ENCODE data around the gene SNRNP200.
A peak's percentile ranks its signal among the peaks of the same experiment; 100 is the strongest.
"Not testable (repeated sequence)": the region's sequence is repeated elsewhere in the genome, so short reads cannot be mapped to it uniquely, and the experiment has no call there.

SNRNP200 gene

GRCh38 chr2:96324721-96325040, 19.3 kb upstream of the SNRNP200 start:
- no peak for DNase-seq

GRCh38 chr2:96323849-96324248, 18.5 kb upstream of the SNRNP200 start:
- DNase-seq, result no peak

GRCh38 chr2:96320728-96321622, 15.6 kb upstream of the SNRNP200 start:
- peak; percentile 64 for DNase-seq

- DNase-seq, result no peak
These were observed 15.0 kb upstream of the SNRNP200 start for GRCh38 chr2:96320326-96320725.

GRCh38 chr2:96319396-96319795, 14.1 kb upstream of the SNRNP200 start:
- no peak for DNase-seq

- DNase-seq, result no peak
These were observed 13.4 kb upstream of the SNRNP200 start for GRCh38 chr2:96318723-96319122.

GRCh38 chr2:96317584-96317997, 12.2 kb upstream of the SNRNP200 start:
- DNase-seq, result no peak

- DNase-seq, result no peak
These were observed 11.7 kb upstream of the SNRNP200 start for GRCh38 chr2:96316999-96317398.

GRCh38 chr2:96315400-96316071, 10.2 kb upstream of the SNRNP200 start:
- DNase-seq, result no peak

GRCh38 chr2:96315005-96315399, 9.7 kb upstream of the SNRNP200 start:
- no peak for DNase-seq

GRCh38 chr2:96308248-96308647, 2.9 kb upstream of the SNRNP200 start:
- no peak for DNase-seq

GRCh38 chr2:96306370-96306769, 1.0 kb upstream of the SNRNP200 start:
- no peak for DNase-seq

GRCh38 chr2:96305979-96306308, 598 bp upstream of the SNRNP200 start:
- DNase-seq, result no peak

- no peak for DNase-seq
These were observed 740 bp downstream of the SNRNP200 start for GRCh38 chr2:96304606-96305005.

- no peak for DNase-seq
These were observed 3.5 kb downstream of the SNRNP200 start for GRCh38 chr2:96301865-96302264.

GRCh38 chr2:96296925-96297324, 8.4 kb downstream of the SNRNP200 start:
- no peak for DNase-seq

GRCh38 chr2:96294271-96294670, 11.1 kb downstream of the SNRNP200 start:
- DNase-seq, result not testable (repeated sequence)

GRCh38 chr2:96291751-96292150, 13.6 kb downstream of the SNRNP200 start:
- no peak for DNase-seq

- DNase-seq, result no peak
These were observed 18.0 kb downstream of the SNRNP200 start for GRCh38 chr2:96287273-96287856.

- DNase-seq, result no peak
These were observed 28.4 kb downstream of the SNRNP200 start for GRCh38 chr2:96276787-96277499.

GRCh38 chr2:96274355-96275056, 30.8 kb downstream of the SNRNP200 start:
- DNase-seq, result no peak

- no peak for DNase-seq
These were observed 31.6 kb downstream of the SNRNP200 start for GRCh38 chr2:96273763-96274162.

GRCh38 chr2:96271995-96272394, 33.4 kb downstream of the SNRNP200 start:
- DNase-seq, result no peak
